DND-41 (cell line): ENCODE data around the gene FAM83G.

Source experiments
- CTCF ChIP-seq: IDR thresholded peaks from 2 replicates; pipeline ENCODE4 v1.5.1; 2012; ENCODE audit warnings: borderline replicate concordance, low read length, moderate library complexity, mild to moderate bottlenecking; ENCODE audit not compliant: poor library complexity, severe bottlenecking; ENCODE audit errors: extremely low read depth
- EZH2 ChIP-seq: IDR thresholded peaks from 3 replicates; pipeline ENCODE4 v1.6.1; 2012; ENCODE audit warnings: borderline replicate concordance, low read depth, mild to moderate bottlenecking, moderate library complexity, low read length, inconsistent platforms; ENCODE audit not compliant: severe bottlenecking

DNA sequence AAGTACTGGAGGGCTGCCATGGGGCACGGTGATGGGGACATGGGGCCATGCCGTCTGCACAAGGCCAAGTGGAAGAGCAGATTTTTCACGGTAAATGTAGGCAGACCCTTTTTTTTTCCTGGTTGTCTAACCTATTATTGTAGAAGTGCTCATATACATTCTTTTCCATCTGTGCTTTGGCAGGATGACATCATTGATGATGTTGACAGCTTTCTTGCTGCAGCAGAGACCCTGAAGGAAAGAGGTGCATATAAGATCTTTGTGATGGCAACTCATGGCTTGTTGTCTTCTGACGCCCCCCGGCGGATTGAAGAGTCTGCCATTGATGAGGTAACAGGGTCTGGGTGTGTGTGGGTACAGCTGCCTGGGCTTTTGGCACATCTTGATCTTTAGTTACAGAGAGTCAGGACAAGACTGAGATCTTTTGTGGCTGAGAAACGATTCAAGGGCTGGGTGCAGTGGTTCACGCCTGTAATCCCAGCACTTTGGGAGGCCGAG is 75.9 kb downstream of the FAM83G start:
- TF ChIP-seq CTCF (no peak), EZH2 (no peak)
